NCI-H1105 (cell line): ENCODE data around the gene LRWD1.
"Not testable (repeated sequence)": the region's sequence is repeated elsewhere in the genome, so short reads cannot be mapped to it uniquely, and the experiment has no call there.

ENCODE experiments used
- DNase-seq: peaks from one replicate; lab custom pipeline; 2025; lab: John Stamatoyannopoulos, UW

The LRWD1 gene

DNA sequence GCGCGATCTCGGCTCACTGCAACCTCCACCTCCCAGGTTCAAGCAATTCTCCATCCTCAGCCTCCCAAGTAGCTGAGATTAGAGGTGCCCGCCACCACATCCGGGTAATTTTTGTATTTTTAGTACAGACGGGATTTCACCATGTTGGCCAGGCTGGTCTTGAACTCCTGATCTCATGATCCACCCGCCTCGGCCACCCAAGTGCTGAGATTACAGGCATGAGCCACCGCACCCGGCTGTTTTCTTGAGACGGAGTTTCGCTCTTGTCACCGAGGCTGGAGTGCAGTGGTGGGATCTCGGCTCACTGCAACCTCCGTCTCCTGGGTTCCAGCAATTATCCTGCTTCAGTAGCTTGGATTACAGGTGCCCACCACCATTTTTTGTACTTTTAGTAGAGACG is 33.5 kb downstream of the LRWD1 start:
- not testable (repeated sequence) for DNase-seq

DNA sequence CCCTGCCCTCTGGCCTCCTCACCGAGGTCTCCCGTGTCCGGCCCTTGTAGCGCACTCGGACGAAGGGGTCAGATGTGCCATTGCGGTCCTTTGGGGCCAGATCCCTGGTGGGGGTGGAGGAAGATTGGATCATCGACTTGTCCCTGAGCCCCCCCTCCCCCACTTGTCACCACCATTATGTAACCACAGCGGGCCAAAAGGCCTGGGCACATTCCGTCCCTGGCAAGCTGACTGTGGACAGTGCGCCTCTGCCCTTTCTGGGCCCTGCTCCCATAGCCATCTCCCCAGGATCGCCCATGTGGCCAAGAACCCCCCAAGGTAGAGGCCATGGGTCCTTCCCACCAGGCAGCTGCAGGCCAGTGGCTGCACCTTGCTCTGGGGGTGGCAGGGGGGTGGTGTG is 38.4 kb downstream of the LRWD1 start:
- not testable (repeated sequence) for DNase-seq

DNA sequence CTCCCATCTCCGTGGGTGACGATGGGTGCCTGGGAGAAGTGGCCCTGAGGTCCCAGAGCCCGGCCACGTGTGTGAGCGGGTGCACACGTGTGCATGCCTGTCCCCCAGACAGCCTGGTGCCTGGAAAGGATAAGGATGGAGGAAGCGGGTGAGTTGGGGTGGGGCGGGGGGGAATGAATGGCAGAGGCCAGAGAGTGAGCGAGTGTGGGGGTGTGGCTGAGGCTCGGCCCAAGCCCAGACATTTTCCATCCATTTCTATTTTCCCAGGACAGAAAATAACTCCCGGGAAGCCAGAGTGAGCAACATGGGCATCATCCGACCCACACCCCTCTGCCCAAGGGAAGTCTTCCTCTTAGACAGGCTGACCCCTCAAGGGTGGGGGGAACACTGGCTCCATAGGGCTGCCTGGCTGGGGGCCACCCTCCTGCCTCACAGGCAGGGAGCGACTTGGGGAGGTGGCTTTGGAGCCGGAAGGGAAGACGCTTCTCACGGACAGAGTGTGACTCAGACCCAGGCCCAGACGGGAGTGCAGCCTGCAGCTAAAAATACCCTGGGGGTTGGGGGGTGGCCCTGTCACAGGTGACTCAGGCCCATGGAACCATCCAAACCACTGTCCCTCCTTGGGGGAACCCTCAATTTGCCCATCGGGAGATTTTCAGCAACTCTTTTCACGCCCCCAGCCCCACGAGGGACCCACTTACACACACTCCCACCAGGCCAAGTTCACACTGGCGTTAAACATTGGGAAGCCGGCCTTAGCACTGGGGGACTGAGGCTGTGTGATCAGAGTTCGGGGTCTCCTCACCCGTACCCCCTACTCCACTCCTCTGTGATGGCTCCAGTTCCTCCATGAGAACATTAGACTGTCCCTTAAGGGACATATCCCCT is 40.8 kb downstream of the LRWD1 start:
- not testable (repeated sequence) for DNase-seq

DNA sequence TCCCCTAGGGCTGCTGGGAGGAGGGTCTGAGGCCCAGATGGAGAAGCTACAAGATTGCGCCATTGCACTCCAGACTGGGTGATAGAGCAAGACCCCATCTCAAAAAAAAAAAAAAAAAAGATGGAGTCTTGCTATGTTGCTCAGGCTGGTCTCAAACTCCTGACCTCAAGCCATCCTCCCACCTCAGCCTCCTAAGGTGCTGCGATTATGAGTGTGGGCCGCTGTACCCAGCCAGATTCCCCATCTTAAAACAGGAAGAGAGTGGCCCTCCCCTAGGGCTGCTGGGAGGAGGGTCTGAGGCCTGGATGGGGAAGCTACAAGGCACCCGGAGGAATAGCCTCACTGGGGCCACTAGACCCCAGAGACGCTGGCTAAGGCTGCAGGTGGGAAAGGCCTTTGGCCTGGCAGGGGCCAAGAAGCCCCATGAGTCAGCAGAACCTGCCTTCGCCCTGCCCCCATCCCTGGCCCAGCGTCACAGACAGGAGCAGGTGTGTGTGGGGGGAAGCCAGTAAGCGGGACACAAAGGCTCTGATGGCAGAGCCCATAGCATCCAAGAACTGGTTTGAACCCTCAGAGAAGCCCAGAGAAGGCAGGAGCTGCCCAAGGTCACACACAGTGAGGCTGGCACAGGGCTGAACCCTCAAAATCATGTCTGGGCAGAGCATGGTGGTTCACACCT is 42.8 kb downstream of the LRWD1 start:
- not testable (repeated sequence) for DNase-seq

DNA sequence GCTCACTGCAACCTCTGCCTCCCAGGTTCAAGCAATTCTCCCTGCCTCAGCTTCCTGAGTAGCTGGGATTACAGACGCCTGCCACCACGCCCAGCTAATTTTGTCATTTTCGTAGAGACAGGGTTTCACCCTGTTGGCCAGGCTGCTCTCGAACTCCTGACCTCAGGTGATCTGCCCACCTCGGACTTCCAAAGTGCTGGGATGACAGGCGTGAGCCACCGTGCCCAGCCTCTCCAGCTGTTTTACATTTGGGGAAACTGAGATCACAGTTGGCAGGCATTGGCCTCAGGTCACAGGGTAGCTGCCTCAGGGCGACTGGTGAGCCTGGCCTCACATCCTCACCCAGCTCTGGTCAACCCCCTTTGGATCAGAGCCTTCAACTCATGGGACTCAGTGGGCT is 45.8 kb downstream of the LRWD1 start:
- DNase-seq, result not testable (repeated sequence)

DNA sequence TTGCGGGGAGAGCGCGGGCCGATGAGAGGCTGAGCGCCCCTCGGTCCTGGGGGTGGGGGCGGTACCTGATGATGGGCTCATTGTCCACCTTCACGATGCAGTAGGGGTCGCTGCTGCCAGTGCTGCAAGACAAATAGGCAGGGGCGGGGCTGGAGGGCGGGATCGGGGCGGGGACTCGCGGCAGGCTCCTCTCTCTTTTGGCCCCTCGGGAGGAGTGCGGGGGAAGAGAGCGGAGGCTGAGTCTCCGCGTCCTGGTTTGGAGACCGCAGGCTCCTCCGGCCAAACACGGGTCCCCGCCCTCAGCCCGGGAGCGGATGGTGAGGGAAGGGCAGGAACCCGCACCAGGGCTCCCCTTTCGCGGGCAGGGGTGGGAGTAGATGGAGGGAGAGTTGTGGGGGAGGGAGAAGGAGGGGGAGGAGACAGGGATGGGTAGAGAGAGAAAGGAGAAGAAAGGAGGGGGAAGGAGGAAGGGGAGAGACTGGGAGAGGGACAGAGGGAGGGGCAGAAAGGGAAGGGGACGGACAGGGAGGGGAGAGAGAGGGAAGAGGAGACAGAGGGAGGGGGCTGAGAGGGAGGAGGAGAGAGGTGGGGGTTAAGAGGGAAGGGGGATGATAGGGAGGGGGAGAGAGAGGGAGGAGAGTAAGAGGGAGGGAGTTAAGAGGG is 47.2 kb downstream of the LRWD1 start:
- DNase-seq, result not testable (repeated sequence)

DNA sequence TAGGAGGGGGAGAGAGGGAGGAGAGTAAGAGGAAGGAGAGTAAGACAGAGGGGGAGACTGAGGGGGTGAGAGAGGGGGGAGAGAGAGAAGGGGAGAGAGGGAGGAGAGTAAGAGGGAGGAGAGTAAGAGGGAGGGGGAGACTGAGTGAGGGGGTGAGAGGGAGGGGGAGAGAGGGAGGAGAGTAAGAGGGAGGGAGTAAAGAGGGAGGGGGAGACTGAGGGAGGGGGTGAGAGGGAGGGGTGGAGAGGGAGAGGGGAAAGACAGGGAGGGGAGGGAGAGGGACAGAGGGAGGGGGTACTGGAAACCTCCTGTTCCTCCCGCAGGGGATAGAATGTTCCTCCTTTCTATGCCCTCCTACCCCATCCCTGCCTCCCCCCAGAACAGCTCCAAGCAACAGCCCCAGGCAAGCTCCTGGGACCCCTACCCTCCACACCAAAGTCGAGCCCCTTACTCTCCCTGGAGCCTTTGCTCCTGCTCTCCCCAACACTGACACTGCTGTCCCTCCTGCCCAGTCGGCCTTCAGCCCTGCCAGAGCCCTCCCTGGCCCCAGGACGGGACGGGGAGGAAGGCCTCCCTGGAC is 47.9 kb downstream of the LRWD1 start:
- not testable (repeated sequence) for DNase-seq

DNA sequence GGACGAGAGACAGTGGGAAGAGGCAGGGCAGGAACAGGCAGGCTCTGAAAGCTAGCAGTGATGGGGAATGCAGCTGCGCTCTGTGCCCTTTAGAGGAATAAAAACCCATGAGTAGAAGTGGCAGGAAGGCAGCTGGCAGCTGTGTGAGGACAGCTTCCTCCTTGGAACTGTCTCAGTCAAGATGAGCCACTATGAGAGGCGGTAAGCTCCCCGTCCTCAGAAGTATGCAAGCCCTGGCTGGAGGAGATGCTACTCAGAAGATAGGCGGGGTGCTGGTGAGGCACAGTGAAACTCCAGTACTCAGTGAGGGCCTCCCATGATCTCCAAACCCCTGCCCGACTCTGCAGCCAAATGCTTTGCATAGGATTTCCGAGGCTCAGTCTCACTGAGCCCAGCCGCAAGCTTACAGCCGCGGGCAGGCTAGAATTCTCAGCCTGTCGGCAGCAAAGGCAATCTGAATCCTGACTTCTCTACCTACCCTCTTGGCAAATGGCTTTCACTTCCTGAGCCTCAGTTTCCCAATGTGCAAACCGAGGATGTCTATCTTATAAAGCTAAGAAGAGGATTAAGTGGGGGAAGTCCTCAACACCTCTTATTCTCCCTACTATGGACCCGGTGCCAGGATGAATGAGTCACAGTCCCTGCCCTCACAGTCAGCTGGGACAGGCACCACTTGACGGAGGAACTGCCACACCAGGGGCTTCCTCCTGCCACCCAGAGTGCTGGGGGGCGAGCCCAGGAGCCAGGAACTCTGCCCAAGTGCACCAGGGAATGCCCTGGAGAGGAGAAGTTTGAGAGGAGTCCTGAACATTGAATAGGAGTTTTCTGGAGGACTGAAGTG is 50.3 kb downstream of the LRWD1 start:
- DNase-seq, result not testable (repeated sequence)

DNA sequence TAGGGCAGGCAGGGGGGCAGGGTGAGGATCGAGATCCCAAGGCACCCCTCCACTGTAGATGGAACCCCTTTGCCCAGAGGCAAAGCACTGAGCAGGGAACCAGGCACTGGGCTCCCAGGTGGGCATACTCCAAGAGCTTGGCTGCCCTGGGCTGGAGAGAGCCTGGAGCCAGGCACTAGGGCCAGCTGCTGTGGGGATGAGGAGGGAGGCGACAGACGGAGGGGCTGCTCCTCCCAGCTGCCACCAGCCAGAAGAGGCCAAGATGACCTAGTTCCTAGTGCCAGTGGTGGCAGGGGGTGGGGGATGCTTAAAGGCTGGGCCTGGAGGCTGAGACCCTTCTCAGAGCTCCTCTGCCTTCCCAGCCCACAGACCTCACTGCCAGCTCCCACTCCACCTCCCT is 51.1 kb downstream of the LRWD1 start:
- DNase-seq, result not testable (repeated sequence)

DNA sequence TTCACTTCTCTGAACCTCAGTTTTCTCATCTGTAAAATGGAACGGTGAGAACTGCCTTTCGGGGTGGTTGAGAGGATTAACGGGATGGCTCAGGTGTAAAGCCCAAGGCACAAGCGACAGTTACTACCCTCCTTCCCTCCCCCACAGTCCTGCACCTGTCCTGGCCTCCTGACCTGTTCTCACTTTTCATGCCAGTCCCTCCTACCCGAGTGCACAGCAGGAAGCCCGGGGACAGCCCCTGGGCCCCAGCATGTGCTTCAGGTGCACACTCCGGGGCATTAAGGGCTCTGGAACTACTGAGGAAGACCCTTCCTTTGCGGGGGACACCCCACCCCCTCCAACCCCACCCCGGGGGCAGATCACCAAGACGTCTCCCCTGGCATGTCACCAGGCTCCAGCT is 52.2 kb downstream of the LRWD1 start:
- not testable (repeated sequence) for DNase-seq

DNA sequence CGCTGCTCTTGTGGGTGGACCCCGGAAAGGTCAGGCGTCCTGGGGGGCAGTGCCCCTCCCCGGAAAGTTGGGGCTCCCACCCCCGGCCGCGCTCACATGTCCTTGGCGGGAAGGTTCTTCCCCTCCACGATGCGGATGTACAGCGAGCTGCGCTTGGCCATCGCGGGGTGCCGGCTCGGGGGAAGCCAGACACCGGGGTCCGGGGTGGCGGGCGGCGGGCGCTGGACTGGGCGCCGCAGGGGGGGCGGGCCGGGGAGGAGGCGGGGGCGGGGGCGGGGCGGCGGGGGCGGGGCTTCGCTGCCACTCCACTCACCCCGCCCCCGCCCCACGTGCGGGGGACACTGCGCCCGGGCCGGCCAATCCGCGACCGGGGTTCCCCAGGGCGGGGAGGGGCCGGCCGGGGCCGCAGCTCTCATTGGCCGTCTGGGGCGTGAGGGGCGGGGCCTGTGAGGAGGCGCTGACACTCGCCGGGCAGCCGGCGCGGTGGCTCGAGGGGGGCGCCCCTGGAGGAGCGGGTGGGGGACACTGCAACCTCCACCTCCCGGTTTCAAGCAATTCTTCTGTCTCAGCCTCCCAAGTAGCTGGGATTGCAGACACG is 52.9 kb downstream of the LRWD1 start, which contains the start of gene RASA4B:
Gene RASA4B (minus strand): TSS at position 228 of the 598 bp plus-strand sequence. CDS start 67 bp downstream, at position 161.
- not testable (repeated sequence) for DNase-seq

DNA sequence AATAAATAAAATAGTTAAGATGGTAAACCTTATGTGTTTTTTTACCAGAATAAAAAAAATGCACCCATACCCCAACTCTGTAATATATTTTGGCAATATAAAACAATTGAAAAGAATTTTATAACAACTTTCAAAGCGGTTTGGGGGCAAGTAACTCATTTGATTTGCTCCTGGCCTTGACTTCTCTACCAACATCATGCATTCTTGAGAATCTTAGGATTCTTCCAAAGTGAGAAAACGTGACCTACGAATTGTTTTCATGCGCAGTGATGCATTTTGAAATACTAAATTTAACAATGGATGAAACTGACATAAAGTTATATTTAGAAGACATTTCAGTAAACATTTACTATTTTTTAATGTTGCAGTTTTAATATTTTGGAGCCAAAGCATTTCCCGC is 56.0 kb downstream of the LRWD1 start:
- not testable (repeated sequence) for DNase-seq
